Stimulated activated effector memory CD8-positive, alpha-beta T cell treated with anti-CD3 and anti-CD28 coated beads, Interleukin-12 subunit alpha, Interleukin-12 subunit beta, amount 100 ng/mL, for 72 hours (primary cell): ENCODE data around the gene HOXD8.
A peak's percentile ranks its signal among the peaks of the same experiment; 100 is the strongest.

Experiments
- ATAC-seq: fragments of 150-1000 bp; cut with Tn5 transposase; 2 replicates; pipeline ENCODE4 v1.10.0; 2021
- DNase-seq, 2 donors: peaks; one replicate each; pipeline ENCODE4 v3.0.0; 2021 to 2022; ENCODE audit warnings: low spot score in 2 of 2
- H3K27ac Mint-ChIP-seq: one replicate; pipeline ENCODE4 v1.8.0; 2022; ENCODE audit warnings: mild to moderate bottlenecking, mixed read lengths
- H3K36me3 Mint-ChIP-seq: one replicate; pipeline ENCODE4 v1.8.0; 2022; ENCODE audit warnings: mild to moderate bottlenecking, mixed read lengths
- H3K4me1 Mint-ChIP-seq: one replicate; pipeline ENCODE4 v1.8.0; 2022; ENCODE audit warnings: mixed read lengths
- H3K4me3 Mint-ChIP-seq: one replicate; pipeline ENCODE4 v1.8.0; 2022; ENCODE audit warnings: mild to moderate bottlenecking, mixed read lengths
- H3K9me3 Mint-ChIP-seq: one replicate; pipeline ENCODE4 v1.8.0; 2022; ENCODE audit warnings: mixed read lengths

HOXD8 gene

DNA sequence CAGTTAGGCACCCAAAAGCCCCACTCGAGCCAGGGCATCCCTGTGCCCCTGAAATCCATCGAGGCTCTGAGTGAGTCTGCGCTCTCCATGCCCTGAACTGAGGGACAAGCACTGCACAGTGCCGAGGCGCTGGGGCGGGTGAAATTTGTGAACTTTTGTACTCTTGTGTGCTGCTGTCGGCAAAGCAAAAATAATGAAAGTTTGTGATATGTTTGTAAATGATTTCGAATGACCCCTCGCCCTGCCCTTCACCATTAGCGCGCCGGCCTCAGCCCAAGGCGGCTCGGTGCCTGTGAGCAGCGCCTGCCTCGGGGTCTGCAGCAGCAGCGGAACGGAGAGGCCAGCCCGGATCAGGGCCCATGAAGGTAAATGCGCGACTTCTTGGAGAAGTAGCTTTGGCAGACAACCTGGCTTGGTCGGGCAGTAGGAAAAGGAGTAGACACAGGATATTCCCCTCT is 20.0 kb downstream of the HOXD8 start:
- no peaks in the 10 kb centered on the region for H3K36me3 Mint-ChIP-seq
- DNase-seq = no peak
- H3K4me1 Mint-ChIP-seq = peaks cover 5% of the 10 kb centered on the region
- ATAC-seq = no peak
- H3K4me3 Mint-ChIP-seq = no peak overlapping the region
- no peak overlapping the region for H3K27ac Mint-ChIP-seq
- no peaks in the 10 kb centered on the region for H3K9me3 Mint-ChIP-seq

DNA sequence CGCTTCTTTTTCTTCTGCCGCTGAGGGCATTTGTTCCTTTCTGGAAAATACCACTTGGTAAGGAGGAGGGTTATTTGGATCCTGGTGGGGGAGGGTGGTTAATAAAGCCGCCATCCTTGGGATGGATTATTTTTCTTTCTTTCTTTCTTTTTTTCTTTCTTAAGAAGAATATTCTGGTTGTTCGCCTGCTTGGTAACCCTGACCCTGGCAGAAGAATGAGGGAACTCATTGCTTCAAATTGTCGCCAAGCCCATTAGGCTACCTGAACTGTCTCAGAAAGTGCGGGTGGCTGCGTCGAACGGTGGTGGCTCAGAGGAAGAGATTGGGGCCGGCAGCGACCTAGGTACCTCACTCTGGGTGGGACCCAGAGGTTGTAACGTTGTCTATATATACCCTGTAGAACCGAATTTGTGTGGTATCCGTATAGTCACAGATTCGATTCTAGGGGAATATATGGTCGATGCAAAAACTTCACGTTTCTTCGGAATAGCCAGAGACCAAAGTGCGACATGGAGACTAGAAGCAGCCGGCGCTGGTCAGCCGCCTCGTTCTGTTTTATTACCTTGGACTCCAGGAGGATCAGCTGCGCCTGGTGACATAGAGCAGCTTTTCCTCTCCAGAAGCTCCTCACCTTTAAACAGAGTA is 20.6 kb downstream of the HOXD8 start:
- no peaks in the 10 kb centered on the region for H3K9me3 Mint-ChIP-seq
- DNase-seq = no peak

DNA sequence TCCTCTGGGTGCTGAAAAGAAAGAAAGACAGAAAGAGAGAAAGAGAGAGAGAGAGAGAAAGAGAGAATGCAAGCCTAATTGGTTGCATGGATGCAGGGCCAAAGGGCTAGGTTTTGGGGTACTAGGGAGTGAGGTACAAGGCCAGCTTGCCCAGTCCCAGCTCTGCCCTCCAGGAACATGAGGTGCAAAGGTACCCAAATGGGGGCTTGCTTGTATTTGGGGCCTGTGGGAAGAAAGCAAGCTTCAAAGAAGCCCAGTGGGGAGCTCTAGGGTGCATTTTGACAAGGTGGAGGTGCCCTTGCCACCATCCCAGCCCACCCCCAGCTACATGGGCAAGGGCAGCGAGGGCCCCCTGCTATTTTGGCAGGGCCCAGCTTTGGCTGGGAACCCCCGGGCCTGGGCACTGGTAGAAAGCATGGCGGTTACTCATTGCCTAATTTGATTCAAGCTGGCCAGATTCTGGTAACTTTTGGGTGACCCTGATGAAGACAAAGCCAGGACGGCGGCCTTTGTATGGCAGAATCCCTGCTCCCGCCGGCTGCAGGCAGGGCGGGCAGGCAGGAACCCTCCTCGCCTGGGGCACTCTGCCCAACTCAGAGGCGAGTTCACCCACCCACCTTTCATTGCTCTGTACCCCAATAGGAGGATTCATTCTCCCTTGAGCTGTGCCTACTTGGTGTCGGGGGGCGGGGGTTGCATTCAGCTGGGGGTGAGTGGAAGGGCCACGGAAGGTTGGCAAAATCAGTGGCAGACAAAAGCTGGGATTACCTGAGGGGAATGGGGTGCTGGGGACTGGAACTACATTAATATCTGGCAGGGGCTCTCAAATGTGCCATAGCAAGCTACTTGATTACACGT is 21.3 kb downstream of the HOXD8 start:
- no peak overlapping the region for H3K27ac Mint-ChIP-seq
- H3K36me3 Mint-ChIP-seq = no peaks in the 10 kb centered on the region
- DNase-seq (no peak), ATAC-seq (no peak)
- peaks cover 5% of the 10 kb centered on the region for H3K4me1 Mint-ChIP-seq
- no peak overlapping the region for H3K4me3 Mint-ChIP-seq
- H3K9me3 Mint-ChIP-seq = no peaks in the 10 kb centered on the region

More for the DNA sequence above, 20.6 kb downstream of the HOXD8 start:
- Mint-ChIP-seq H3K36me3 (no peaks in the 10 kb centered on the region), H3K4me3 (no peak overlapping the region), H3K27ac (no peak overlapping the region), H3K4me1 (peaks cover 5% of the 10 kb centered on the region)
- ATAC-seq = no peak

DNA sequence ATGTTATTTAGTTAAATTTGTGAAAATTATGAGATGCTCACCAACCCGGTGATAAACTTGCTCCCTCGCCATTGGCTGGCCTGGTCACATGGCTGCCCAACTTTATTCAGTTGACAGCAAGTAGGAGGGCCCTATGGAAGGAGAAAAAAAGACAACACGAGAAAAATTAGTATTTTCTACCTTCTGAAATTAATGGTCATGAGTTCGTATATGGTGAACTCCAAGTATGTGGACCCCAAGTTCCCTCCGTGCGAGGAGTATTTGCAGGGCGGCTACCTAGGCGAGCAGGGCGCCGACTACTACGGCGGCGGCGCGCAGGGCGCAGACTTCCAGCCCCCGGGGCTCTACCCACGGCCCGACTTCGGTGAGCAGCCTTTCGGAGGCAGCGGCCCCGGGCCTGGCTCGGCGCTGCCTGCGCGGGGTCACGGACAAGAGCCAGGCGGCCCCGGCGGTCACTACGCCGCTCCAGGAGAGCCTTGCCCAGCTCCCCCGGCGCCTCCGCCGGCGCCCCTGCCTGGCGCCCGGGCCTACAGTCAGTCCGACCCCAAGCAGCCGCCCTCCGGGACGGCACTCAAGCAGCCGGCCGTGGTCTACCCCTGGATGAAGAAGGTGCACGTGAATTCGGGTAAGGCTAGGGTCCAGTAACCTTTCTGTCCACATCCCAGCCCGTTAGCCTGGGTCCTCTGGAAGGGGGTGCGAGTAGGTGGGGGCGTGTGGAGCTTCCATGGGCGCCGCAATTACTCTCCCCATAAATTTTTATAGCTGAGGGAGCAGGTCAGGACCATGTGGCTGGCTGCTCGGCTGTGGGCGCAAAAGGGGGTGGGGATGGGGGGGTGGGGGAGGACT is 22.2 kb downstream of the HOXD8 start, which contains the start of gene HOXD4:
HOXD4 (plus strand) TSS at position 109 of the 846 bp plus-strand sequence; CDS start at position 193, 84 bp downstream.
- ATAC-seq (no peak), DNase-seq (no peak)
- Mint-ChIP-seq H3K27ac (no peak within 1 kb of the TSS), H3K36me3 (no peaks in the 10 kb centered on the region), H3K9me3 (no peaks in the 10 kb centered on the region), H3K4me1 (peaks cover 5% of the 10 kb centered on the region), H3K4me3 (no peak within 1 kb of the TSS)

DNA sequence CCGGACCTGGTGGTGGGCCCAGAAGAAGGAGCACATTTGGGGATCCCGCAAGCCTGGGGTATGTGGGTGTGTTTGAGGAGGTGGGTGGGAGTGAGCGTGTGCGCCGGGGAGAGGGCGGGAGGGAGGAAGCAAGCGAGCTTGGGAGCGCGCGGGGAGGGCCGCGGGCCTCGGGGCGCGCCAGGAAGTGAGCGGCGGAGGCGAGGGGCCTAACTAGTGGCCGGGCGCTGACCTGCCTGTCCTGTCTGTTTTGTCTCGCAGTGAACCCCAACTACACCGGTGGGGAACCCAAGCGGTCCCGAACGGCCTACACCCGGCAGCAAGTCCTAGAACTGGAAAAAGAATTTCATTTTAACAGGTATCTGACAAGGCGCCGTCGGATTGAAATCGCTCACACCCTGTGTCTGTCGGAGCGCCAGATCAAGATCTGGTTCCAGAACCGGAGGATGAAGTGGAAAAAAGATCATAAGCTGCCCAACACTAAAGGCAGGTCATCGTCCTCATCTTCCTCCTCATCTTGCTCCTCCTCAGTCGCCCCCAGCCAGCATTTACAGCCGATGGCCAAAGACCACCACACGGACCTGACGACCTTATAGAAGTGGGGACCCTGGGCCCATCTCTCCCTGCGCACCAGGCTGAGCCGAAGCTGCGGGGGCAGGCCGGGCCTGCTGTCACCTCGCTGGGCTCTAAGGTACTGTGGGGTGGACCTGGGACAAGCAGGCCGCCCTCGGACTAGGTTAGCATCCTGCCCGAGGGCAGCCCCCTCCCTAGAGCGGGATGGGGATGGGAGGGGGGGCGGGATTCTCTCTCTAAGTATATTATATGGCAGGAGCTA is 23.1 kb downstream of the HOXD8 start:
- Mint-ChIP-seq H3K27ac (no peak overlapping the region), H3K4me1 (peaks cover 9% of the 10 kb centered on the region), H3K4me3 (no peak overlapping the region), H3K9me3 (no peaks in the 10 kb centered on the region), H3K36me3 (peaks cover 4% of the 10 kb centered on the region)
- DNase-seq = no peak
- ATAC-seq = no peak

DNA sequence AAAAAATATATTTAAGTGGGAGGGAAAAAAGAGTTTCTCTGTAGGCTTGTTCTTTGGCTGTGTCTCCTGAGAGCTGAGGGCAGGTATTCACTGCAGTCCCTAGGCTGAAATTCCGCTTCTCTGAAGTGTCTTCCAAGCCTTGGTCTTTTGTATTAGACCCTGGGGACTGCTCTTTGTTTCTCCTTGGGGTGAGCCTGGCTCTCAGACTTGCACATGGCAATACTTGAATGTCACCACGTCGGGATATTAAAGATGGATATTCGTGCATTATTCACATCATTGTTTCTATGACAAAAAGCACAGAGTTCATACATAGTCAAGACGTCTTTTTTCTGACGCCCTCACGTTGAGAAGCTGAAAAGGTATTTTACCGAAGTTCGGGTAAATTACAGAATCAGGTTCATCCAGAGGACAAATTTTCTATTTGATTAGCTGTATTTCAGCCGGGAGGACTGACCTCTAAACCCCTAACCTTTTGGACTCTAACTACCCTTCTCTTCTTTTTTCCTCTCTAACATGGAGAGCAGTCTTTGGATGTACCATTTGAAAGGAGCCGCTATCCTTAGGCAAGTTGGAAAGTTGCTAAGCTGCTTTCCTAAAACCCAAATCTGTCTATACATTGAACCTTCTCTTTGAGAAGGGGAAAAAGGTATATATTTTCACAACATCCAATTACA is 25.2 kb downstream of the HOXD8 start:
- peaks cover 20% of the 10 kb centered on the region for H3K4me1 Mint-ChIP-seq
- ATAC-seq (no peak), DNase-seq (no peak)
- no peak overlapping the region for H3K4me3 Mint-ChIP-seq
- peaks cover 6% of the 10 kb centered on the region for H3K36me3 Mint-ChIP-seq
- H3K9me3 Mint-ChIP-seq = no peaks in the 10 kb centered on the region
- H3K27ac Mint-ChIP-seq = no peak overlapping the region

DNA sequence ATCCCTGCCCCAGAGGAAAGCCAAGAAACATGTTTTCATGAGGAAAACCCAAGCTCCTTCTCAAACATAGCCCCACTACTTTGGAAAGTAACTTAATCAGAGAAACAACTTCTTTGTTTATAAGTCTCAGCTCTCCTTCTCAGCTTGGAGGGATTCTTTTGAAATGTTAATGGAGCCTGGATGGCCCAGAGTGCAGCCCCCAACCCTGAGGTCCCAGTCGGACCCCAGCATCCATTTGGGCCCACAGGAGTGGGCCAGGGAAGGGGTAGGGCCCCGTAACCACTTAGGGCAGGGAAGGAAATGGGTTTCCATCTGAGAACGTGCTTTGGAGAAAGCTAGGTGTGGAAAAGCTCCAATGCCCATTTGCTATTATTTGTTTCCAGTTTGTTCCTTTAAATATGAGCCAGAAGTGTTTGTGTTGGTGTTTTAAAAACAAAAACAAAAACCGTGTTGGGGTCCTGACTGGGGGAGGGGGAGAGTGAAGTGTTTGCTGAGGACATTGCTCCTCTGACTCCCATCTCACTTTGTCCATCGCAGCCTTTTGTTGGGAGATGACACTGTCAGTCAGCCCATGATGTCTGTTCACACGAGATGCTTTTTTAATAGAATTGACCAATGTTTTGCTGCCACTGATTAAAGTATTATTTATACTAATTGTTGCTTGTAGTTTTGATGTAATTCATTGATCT is 26.0 kb downstream of the HOXD8 start:
- H3K9me3 Mint-ChIP-seq = no peaks in the 10 kb centered on the region
- no peak overlapping the region for H3K27ac Mint-ChIP-seq
- peaks cover 16% of the 10 kb centered on the region for H3K4me1 Mint-ChIP-seq
- DNase-seq (no peak), ATAC-seq (no peak)
- H3K36me3 Mint-ChIP-seq = peaks cover 6% of the 10 kb centered on the region
- no peak overlapping the region for H3K4me3 Mint-ChIP-seq

DNA sequence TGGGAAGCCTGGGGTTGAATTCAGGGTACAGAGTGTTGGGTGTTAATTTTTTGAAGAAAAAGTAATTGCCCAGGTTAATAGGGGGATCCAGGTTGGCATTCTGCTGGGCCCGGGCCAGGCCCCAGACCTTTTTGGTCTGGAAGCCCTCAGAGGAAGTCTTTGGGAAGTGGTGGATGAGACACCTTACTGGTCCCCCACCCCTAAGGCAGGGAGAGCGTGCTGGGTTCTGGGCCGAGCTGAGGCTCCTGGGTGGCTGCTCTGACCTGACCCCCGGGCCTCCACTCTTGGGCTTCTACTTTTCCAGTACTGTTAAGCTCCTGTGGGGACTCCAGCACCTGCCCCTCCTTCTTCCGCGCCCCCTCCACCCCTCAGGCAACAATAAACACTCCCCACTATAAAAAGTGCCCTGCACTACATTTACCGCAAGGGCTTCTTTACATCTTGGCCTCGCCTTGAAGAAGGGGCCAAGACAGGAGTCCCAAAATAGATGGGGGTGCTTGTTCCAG is 26.8 kb downstream of the HOXD8 start:
- DNase-seq (no peak), ATAC-seq (no peak)
- Mint-ChIP-seq H3K36me3 (peaks cover 6% of the 10 kb centered on the region), H3K4me1 (peaks cover 20% of the 10 kb centered on the region), H3K9me3 (no peaks in the 10 kb centered on the region), H3K4me3 (no peak overlapping the region), H3K27ac (no peak overlapping the region)

DNA sequence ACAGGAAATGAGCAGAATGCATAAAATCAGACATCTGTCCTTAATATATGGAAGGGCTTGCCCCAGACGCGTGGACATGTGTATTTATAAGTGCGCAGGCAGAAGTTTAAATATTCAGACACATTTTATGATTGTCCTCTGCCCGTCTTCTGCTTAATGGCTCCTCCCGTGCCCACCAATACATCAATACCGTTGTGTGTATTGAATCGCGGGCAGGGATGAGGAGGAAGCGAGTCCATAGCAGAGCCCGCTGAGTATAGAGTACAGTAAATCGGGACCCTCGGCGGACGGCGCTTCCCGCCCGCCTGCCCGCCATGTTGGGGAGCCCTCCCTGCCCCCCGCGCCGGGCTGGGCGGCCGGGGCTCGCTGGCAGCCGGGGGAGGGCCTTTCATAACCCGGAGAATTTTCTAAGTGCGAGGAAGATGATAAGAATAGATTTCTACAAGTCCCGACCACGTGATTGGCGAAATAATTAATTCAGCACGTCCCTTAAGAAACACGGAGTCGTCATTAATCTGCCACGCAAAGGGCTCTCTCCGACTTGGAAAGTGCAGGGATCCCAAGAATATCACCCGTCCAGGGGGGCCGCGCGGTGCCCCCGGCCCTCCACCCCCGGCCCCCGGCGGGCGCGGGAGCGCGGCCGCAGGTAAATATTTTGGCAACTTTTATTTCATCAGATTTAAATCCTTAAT is 27.4 kb downstream of the HOXD8 start, which contains the start of gene HOXD3:
HOXD3 (plus strand) TSS at position 501 of the 692 bp plus-strand sequence. CDS start 11,808 bp downstream, outside the sequence.
- Mint-ChIP-seq H3K4me3 (peak within 1 kb of the TSS; percentile 47), H3K4me1 (peaks cover 21% of the 10 kb centered on the region), H3K36me3 (peaks cover 6% of the 10 kb centered on the region), H3K27ac (no peak within 1 kb of the TSS), H3K9me3 (no peaks in the 10 kb centered on the region)
- no peak for DNase-seq
- ATAC-seq = no peak

DNA sequence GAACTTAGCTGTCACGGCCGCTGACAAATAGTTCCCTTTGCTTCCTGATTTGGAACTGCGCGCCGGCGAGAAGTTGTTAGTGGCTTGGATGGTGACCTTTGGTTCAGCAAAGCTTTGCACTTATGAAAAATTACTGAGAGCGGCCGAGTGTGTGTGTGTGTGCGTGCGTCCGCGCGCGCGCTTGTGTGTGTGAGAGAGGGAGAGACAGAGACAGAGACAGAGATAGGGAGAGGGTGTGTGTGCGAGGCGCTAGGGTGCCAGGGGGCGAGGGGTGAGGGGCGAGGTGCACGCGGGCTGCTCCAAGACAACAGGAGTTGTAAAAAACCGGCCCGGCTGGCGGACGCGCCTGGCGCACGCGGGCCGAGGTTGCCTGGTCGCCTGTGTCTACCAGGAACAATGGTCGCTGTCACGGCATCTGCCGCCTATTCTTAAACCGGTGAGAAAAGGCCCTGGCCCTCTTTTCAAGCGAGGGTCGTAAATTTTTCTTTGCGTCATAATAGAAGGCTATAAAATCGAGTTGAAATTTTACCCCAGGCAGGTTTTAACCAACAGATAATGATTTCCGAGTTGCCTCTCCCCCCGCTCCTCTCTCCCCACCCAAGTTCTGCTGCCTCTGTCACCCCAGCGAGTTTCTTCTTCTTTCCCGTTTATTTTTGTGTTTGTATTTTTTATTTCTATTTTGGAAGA is 28.1 kb downstream of the HOXD8 start:
- DNase-seq (no peak), ATAC-seq (no peak)
- Mint-ChIP-seq H3K4me1 (peaks cover 21% of the 10 kb centered on the region), H3K36me3 (peaks cover 6% of the 10 kb centered on the region), H3K27ac (no peak overlapping the region), H3K4me3 (peak overlapping the region; percentile 47), H3K9me3 (no peaks in the 10 kb centered on the region)

DNA sequence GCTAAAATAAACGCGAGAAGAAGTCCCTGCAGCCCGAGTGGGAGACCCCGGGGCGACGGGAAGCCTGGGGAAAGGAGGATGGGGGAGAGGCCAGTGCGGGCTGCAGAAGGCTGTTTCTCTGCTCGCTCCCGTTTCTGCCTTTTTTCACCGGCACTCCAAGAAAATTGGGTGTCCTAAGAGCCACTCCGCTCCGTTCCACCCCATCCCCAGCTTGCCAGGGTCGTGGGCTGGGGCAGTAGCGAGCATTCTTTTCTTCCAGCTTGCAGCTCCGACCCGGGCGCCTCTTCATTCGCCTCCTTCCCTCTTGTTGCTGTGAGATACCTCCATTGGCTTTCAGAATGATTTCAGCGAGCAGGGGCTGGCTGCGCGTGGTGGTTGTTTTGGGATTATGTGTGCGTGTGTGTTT is 28.7 kb downstream of the HOXD8 start:
- H3K36me3 Mint-ChIP-seq = peaks cover 6% of the 10 kb centered on the region
- H3K27ac Mint-ChIP-seq = no peak overlapping the region
- DNase-seq (no peak), ATAC-seq (no peak)
- no peaks in the 10 kb centered on the region for H3K9me3 Mint-ChIP-seq
- peak overlapping the region; percentile 47 for H3K4me3 Mint-ChIP-seq
- H3K4me1 Mint-ChIP-seq = peaks cover 21% of the 10 kb centered on the region

DNA sequence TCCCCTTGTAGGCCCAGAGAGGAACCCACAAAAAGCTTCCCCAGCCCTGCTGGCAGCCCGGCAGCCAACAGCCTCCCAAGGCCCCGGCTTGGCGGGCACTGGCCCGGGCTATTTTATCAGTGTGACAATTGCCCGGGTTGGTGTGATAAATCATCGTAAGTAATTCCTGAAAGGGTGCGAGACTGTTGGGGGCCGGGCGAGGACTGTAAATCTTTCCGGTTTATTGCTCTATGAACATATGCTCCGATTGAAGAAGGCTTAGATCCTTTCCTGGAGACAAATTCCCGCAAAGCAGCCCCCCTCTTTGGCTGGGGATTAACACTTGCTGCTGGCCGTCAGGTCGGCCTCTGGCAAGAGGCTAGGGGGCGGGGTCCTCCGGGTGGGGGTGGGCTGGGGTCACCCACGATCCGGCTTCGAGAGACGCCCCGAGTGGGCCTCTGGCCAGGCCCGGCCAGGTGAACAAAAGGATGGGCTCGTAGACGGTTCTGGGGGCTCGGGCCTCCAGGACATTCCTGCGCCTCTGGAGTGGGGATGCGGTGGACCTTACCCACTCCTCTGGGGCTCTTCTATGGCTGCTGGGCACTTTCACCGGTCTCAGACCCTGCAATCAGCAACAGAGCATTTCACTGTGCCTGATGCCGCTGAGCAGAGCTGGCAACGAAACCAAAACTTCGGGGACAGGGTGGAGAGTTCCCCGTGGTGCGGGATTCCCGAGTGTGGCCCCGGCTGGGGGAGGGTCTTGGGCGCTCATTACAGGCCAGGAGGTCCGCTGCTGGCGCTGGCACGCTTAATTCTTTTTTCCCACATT is 29.6 kb downstream of the HOXD8 start:
- DNase-seq = no peak
- Mint-ChIP-seq H3K4me3 (no peak overlapping the region), H3K36me3 (peaks cover 11% of the 10 kb centered on the region), H3K9me3 (no peaks in the 10 kb centered on the region), H3K27ac (no peak overlapping the region), H3K4me1 (peaks cover 27% of the 10 kb centered on the region)
- ATAC-seq = no peak
